HG03432 (cell line): ENCODE data around the gene DYNLT1.
"Not testable (repeated sequence)": the region's sequence is repeated elsewhere in the genome, so short reads cannot be mapped to it uniquely, and the experiment has no call there.

Experiments
- ATAC-seq: cut with Tn5 transposase; IDR thresholded peaks from one replicate; pipeline ENCODE4 v1.9.1; 2021; ENCODE audit warnings: mild to moderate bottlenecking, moderate library complexity; ENCODE audit not compliant: unreplicated experiment

The DYNLT1 gene

GRCh38 chr6:158624684-158625682 lies 19.6 kb downstream of the DYNLT1 start:
- ATAC-seq: no peak

GRCh38 chr6:158622545-158623190 lies 21.9 kb downstream of the DYNLT1 start:
- ATAC-seq: no peak

GRCh38 chr6:158621694-158622544 lies 22.6 kb downstream of the DYNLT1 start:
- ATAC-seq: no peak

GRCh38 chr6:158620963-158621693 lies 23.4 kb downstream of the DYNLT1 start:
- no peak for ATAC-seq

GRCh38 chr6:158619922-158620801 lies 24.4 kb downstream of the DYNLT1 start:
- ATAC-seq: no peak

- ATAC-seq: not testable (repeated sequence)
Measured at GRCh38 chr6:158618289-158618688, 26.3 kb downstream of the DYNLT1 start.

- not testable (repeated sequence) for ATAC-seq
Measured at GRCh38 chr6:158614606-158615005, 29.9 kb downstream of the DYNLT1 start.

- no peak for ATAC-seq
Measured at GRCh38 chr6:158611541-158612370, 32.8 kb downstream of the DYNLT1 start.

GRCh38 chr6:158611039-158611438 lies 33.5 kb downstream of the DYNLT1 start:
- ATAC-seq: no peak

GRCh38 chr6:158610319-158610968 lies 34.1 kb downstream of the DYNLT1 start:
- ATAC-seq: no peak

- no peak for ATAC-seq
Measured at GRCh38 chr6:158609455-158610155, 34.9 kb downstream of the DYNLT1 start.

GRCh38 chr6:158608221-158608620 lies 36.3 kb downstream of the DYNLT1 start:
- ATAC-seq: no peak

- no peak for ATAC-seq
Measured at GRCh38 chr6:158607411-158608170, 37.0 kb downstream of the DYNLT1 start.

- no peak for ATAC-seq
Measured at GRCh38 chr6:158606935-158607334, 37.6 kb downstream of the DYNLT1 start.

GRCh38 chr6:158606011-158606410 lies 38.5 kb downstream of the DYNLT1 start:
- ATAC-seq: not testable (repeated sequence)

GRCh38 chr6:158605266-158605878 lies 39.2 kb downstream of the DYNLT1 start:
- no peak for ATAC-seq
